AG09319 (cell line): ENCODE data around the gene PRKCZ.

Experiments used
- DNase-seq: peaks from one replicate; pipeline ENCODE4 v3.0.0-alpha.2; 2010; ENCODE audit warnings: low read depth; ENCODE audit errors: extremely low read depth
- TF ChIP-seq, protein P1 (sequence below): IDR thresholded peaks from 2 replicates; pipeline ENCODE4 v1.5.1; 2011; ENCODE audit warnings: low read depth, mild to moderate bottlenecking, inconsistent platforms, low read length, moderate library complexity

Gene PRKCZ

DNA sequence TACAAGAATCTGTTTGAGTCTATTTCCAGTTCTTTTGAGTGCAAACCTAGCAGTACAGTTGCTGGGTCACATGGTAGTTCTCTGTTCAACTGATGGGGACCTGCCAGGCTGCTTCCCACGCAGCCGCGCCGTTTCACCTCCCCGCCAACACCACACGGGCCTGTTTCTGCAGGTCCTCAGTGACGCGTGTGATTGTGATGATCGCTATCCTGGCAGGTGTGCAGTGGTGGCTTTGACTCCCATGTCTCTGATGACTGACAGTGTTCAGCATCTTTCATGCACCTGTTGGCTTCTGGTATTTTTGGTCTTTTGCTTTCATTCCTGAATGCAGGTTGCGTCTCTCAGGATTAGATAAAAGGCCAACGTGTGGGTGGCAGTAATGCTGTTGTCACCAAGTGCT is 102.7 kb downstream of the PRKCZ start:
- TF ChIP-seq, protein P1, sequence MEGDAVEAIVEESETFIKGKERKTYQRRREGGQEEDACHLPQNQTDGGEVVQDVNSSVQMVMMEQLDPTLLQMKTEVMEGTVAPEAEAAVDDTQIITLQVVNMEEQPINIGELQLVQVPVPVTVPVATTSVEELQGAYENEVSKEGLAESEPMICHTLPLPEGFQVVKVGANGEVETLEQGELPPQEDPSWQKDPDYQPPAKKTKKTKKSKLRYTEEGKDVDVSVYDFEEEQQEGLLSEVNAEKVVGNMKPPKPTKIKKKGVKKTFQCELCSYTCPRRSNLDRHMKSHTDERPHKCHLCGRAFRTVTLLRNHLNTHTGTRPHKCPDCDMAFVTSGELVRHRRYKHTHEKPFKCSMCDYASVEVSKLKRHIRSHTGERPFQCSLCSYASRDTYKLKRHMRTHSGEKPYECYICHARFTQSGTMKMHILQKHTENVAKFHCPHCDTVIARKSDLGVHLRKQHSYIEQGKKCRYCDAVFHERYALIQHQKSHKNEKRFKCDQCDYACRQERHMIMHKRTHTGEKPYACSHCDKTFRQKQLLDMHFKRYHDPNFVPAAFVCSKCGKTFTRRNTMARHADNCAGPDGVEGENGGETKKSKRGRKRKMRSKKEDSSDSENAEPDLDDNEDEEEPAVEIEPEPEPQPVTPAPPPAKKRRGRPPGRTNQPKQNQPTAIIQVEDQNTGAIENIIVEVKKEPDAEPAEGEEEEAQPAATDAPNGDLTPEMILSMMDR, result no peak

GRCh38 chr1:2154022-2154421 is 103.8 kb downstream of the PRKCZ start:
- no peak for DNase-seq
- TF ChIP-seq, protein P1, result no peak

More for the DNA sequence above, 102.7 kb downstream of the PRKCZ start:
- no peak for DNase-seq

DNA sequence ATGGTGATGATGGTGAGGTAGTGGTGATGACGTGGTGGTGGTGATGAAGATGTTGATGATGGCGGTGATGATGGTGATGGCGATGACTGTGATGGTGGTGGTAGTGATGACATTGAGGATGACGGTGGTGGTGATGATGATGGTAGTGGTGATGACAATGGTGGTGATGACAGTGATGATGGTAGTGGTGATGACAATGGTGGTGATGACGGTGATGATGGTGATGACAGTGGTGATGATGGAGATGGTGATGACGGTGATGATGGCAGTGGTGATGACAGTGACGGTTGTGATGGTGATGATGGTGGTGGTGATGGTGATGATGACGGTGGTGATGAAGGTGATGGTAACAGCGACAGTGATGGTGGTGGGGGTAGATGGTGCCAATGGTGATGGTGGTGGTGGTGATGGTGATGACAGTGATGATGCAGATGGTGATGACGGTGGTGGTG is 105.0 kb downstream of the PRKCZ start:
- DNase-seq, result no peak
- TF ChIP-seq, protein P1, result no peak

DNA sequence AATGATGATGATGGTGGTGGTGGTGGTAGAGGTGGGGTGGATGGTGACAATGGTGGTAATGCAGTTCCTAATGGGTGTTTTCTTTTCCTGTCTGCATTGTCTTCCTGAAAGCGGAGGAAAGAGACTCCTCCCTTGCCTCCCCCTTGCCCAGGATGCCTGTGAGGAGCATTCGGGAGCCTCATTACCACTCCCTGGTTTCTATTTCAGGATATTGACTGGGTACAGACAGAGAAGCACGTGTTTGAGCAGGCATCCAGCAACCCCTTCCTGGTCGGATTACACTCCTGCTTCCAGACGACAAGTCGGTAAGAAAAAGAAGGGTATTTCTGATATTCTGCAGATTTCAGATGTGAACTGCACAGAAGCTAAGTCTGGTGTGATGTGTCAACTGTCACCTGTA is 105.6 kb downstream of the PRKCZ start:
- TF ChIP-seq, protein P1, result no peak
- DNase-seq, result no peak

- TF ChIP-seq, protein P1, result no peak
- no peak for DNase-seq
These were observed 106.7 kb downstream of the PRKCZ start for GRCh38 chr1:2156866-2157265.

- TF ChIP-seq, protein P1, result no peak
- no peak for DNase-seq
These were observed 107.6 kb downstream of the PRKCZ start for GRCh38 chr1:2157856-2158255.

- TF ChIP-seq, protein P1, result no peak
- DNase-seq, result no peak
These were observed 108.1 kb downstream of the PRKCZ start for GRCh38 chr1:2158272-2158671.
